Measurements from ENCODE around the gene BOD1.

BOD1 gene

DNA sequence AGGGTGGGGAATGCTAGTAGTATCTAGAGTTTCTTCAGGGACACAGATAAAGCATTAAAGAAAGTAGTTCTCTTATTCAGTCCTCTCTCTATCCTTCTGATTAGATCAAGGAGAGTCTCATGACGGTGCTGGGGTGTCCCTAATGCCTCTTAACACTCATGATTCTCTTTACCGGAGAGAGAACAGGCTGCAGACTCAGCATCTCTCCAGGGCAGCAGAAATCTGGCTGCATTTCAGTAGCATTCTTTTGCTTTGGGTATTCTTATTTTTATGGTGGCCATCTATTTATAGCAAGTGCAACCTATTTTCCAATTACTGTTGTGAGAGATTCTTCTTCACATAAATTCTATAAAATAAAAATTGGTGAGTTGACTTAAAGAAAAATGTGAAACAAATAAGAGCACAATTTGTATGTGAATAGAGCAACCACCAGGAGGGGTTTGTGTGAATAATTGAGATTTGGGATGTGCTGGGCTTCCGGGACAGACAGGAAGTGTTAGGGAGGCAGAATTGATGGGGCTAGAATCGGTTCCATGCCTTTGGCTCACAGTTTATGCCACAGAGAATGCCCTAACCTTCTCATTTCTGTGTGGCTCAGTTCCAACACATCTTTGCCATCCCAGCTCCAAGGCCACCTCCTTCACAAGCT is 23.8 kb upstream of the BOD1 start:
- H3K4me2 ChIP-seq (ENCODE audit: low read depth, low read length, poor library complexity, severe bottlenecking), result no peak overlapping the region
- no peaks in the 10 kb centered on the region for H3K9me3 ChIP-seq (ENCODE audit: insufficient read depth, low read depth, low read length)
- no peaks in the 10 kb centered on the region for H3K36me3 ChIP-seq (ENCODE audit: insufficient read depth, low read length)
- H3K4me1 ChIP-seq (ENCODE audit: insufficient read depth, low read length, poor library complexity, severe bottlenecking), result no peaks in the 10 kb centered on the region
- no peaks in the 10 kb centered on the region for H3F3A ChIP-seq (ENCODE audit: low read depth)
- no peak for TF ChIP-seq EZH2phosphoT487 (IDR thresholded peaks at IDR 0.05; ENCODE audit: borderline replicate concordance)
- TF ChIP-seq, protein P1, sequence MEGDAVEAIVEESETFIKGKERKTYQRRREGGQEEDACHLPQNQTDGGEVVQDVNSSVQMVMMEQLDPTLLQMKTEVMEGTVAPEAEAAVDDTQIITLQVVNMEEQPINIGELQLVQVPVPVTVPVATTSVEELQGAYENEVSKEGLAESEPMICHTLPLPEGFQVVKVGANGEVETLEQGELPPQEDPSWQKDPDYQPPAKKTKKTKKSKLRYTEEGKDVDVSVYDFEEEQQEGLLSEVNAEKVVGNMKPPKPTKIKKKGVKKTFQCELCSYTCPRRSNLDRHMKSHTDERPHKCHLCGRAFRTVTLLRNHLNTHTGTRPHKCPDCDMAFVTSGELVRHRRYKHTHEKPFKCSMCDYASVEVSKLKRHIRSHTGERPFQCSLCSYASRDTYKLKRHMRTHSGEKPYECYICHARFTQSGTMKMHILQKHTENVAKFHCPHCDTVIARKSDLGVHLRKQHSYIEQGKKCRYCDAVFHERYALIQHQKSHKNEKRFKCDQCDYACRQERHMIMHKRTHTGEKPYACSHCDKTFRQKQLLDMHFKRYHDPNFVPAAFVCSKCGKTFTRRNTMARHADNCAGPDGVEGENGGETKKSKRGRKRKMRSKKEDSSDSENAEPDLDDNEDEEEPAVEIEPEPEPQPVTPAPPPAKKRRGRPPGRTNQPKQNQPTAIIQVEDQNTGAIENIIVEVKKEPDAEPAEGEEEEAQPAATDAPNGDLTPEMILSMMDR (conservative IDR thresholded peaks at IDR 0.05; ENCODE audit: low read length), result no peak
- H3K79me2 ChIP-seq (ENCODE audit: insufficient read depth, low read length), result no peaks in the 10 kb centered on the region
- H3K9ac ChIP-seq (ENCODE audit: low read depth, low read length, poor library complexity, severe bottlenecking), result no peak overlapping the region
- H3K4me3 ChIP-seq (ENCODE audit: low read length, poor library complexity, severe bottlenecking), result no peak overlapping the region
- H3K27me3 ChIP-seq (ENCODE audit: insufficient read depth, low read length, poor library complexity, severe bottlenecking), result no peaks in the 10 kb centered on the region
- no peak overlapping the region for H2AFZ ChIP-seq (ENCODE audit: low read length)
- H4K20me1 ChIP-seq (ENCODE audit: insufficient read depth, low read length, poor library complexity, severe bottlenecking), result no peaks in the 10 kb centered on the region
- H3K9me2 ChIP-seq (replicated peaks; ENCODE audit: low read depth, low read length), result no peaks in the 10 kb centered on the region

DNA sequence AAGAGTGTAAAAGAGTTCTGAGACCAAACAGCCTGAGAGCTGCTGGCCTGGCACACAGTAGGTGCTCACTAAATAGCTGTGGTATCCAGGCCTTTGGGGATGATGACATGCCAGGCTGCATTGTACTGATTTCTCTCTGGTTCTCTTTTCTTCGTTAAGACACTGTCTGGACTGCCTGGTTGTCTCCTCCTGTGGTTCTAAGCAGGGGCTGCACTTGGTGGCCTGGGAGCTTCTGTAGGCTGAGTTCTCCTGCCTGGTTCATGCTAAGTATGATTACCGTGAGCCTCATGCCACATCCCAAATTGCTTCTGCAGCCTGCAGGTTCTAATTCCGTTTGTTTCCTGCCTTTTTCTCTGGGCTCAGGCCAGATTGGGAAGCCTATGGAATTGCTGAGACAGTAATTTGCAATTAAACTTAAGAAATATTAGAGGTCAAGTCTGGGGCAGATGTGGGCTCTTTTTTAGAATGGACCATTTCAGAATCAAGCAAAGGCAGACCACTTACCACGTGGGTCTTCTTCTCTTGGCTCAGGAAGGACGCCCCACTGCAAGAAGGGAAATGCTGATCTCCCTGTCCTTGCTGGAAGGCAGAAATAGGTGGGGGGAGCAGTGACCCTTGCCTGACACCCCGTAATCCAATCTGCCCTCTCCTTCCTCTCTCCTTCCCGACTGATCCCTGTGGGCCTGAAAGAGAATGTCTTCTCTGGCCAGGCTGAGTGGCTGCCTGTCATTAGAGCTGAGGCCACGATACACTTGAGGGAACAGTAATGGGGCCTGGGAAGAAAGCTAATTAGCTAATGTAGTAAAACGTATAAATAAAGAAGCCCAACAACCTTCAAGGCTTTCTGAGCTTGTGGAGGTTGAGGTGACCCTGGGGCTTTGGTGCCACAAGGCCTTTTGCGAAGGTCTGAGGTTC is 21.9 kb upstream of the BOD1 start:
- H3K27me3 ChIP-seq (ENCODE audit: insufficient read depth, low read length, poor library complexity, severe bottlenecking), result no peaks in the 10 kb centered on the region
- H3K9me2 ChIP-seq (replicated peaks; ENCODE audit: low read depth, low read length), result no peaks in the 10 kb centered on the region
- no peak overlapping the region for H3K4me2 ChIP-seq (ENCODE audit: low read depth, low read length, poor library complexity, severe bottlenecking)
- no peak overlapping the region for H2AFZ ChIP-seq (ENCODE audit: low read length)
- no peaks in the 10 kb centered on the region for H3K79me2 ChIP-seq (ENCODE audit: insufficient read depth, low read length)
- no peaks in the 10 kb centered on the region for H4K20me1 ChIP-seq (ENCODE audit: insufficient read depth, low read length, poor library complexity, severe bottlenecking)
- H3K9ac ChIP-seq (ENCODE audit: low read depth, low read length, poor library complexity, severe bottlenecking), result no peak overlapping the region
- H3K4me1 ChIP-seq (ENCODE audit: insufficient read depth, low read length, poor library complexity, severe bottlenecking), result no peaks in the 10 kb centered on the region
- no peaks in the 10 kb centered on the region for H3K36me3 ChIP-seq (ENCODE audit: insufficient read depth, low read length)
- no peak for TF ChIP-seq EZH2phosphoT487 (IDR thresholded peaks at IDR 0.05; ENCODE audit: borderline replicate concordance)
- TF ChIP-seq, protein P1 (conservative IDR thresholded peaks at IDR 0.05; ENCODE audit: low read length), result no peak
- no peaks in the 10 kb centered on the region for H3K9me3 ChIP-seq (ENCODE audit: insufficient read depth, low read depth, low read length)
- H3F3A ChIP-seq (ENCODE audit: low read depth), result no peaks in the 10 kb centered on the region
- no peak overlapping the region for H3K4me3 ChIP-seq (ENCODE audit: low read length, poor library complexity, severe bottlenecking)

DNA sequence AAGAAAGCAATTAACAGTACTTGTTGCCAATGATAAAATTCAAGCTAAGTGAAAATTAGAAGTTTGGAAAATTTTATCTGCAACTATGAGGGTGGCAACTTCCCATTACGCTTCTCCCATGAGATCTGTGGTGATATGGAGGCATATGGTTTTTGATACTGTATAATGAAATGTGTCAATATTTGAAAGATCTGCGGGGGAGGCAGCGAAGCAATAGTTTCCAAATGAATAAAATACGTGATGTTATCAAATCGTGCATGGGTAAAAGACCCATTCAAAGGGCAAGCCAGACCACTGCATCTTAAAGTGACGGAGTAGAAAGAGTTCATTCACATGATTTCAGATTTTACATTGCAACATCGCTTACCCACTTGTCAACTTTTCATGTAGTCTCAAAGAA is 20.9 kb upstream of the BOD1 start:
- no peak for TF ChIP-seq EZH2phosphoT487 (IDR thresholded peaks at IDR 0.05; ENCODE audit: borderline replicate concordance)
- TF ChIP-seq, protein P1 (conservative IDR thresholded peaks at IDR 0.05; ENCODE audit: low read length), result no peak
- no peaks in the 10 kb centered on the region for H3K9me3 ChIP-seq (ENCODE audit: insufficient read depth, low read depth, low read length)
- H3K27me3 ChIP-seq (ENCODE audit: insufficient read depth, low read length, poor library complexity, severe bottlenecking), result no peaks in the 10 kb centered on the region
- H3K4me3 ChIP-seq (ENCODE audit: low read length, poor library complexity, severe bottlenecking), result no peak overlapping the region
- no peaks in the 10 kb centered on the region for H3K79me2 ChIP-seq (ENCODE audit: insufficient read depth, low read length)
- no peak overlapping the region for H2AFZ ChIP-seq (ENCODE audit: low read length)
- H3K9me2 ChIP-seq (replicated peaks; ENCODE audit: low read depth, low read length), result no peaks in the 10 kb centered on the region
- no peaks in the 10 kb centered on the region for H3F3A ChIP-seq (ENCODE audit: low read depth)
- H3K4me1 ChIP-seq (ENCODE audit: insufficient read depth, low read length, poor library complexity, severe bottlenecking), result no peaks in the 10 kb centered on the region
- H4K20me1 ChIP-seq (ENCODE audit: insufficient read depth, low read length, poor library complexity, severe bottlenecking), result no peaks in the 10 kb centered on the region
- no peak overlapping the region for H3K9ac ChIP-seq (ENCODE audit: low read depth, low read length, poor library complexity, severe bottlenecking)
- H3K4me2 ChIP-seq (ENCODE audit: low read depth, low read length, poor library complexity, severe bottlenecking), result no peak overlapping the region
- H3K36me3 ChIP-seq (ENCODE audit: insufficient read depth, low read length), result no peaks in the 10 kb centered on the region
